GM12878 (cell line): ENCODE results near the gene APOO. TPM values are rescaled to one million over a fixed set of nuclear protein-coding genes. Genes with fewer than 3 reads are reported as not detected.

Experiments
- ATAC-seq: fragments of 200-7000 bp; cut with Tn5 transposase; 3 replicates; pipeline ENCODE4 v1.9.1; 2020; ENCODE audit warnings: mild to moderate bottlenecking, moderate library complexity
- BruUV-seq: library from RNA; stranded (reverse); fragments of 400-500 nt; replicated peaks from 2 replicates; lab custom pipeline; 2021; lab: Mats Ljungman, UMichigan
- CTCF ChIA-PET: fragments of 300-600 bp; sonication (Branson Sonifier 250); formaldehyde crosslinking; extraction: SDS; loops from one replicate; lab custom pipeline; 2021; ENCODE audit warnings: inconsistent platforms; lab: Yijun Ruan, JAX
- POLR2A ChIA-PET: fragments of 350-600 bp; formaldehyde crosslinking; extraction: SDS; loops from one replicate; lab custom pipeline; 2021; ENCODE audit warnings: inconsistent platforms; lab: Charles Lee
- RAD21 ChIA-PET: fragments of 300-600 bp; sonication (Branson Sonifier 250); formaldehyde crosslinking; loops from one replicate; lab custom pipeline; 2023; ENCODE audit warnings: antibody characterized with exemption; ENCODE audit not compliant: unreplicated experiment; lab: Charles Lee
- SMC1A ChIA-PET: fragments of 300-600 bp; sonication (Branson Sonifier 250); formaldehyde crosslinking; loops from one replicate; lab custom pipeline; 2023; ENCODE audit not compliant: unreplicated experiment, uncharacterized antibody; lab: Charles Lee
- DNase-seq: peaks from one replicate; pipeline ENCODE4 v3.0.0-alpha.2; 2011; ENCODE audit warnings: low read depth, low spot score
- FAIRE-seq: peaks from 3 replicates; lab custom pipeline; 2011; peaks lifted over from hg19 to GRCh38; lab: Jason Lieb, UNC
- H2AFZ ChIP-seq: 2 replicates; pipeline ENCODE4 v1.6.0; 2011; ENCODE audit warnings: low read depth, low read length, control low read depth; ENCODE audit not compliant: control insufficient read depth
- H3K27ac ChIP-seq: 2 replicates; pipeline ENCODE4 v1.5.1; 2011; ENCODE audit warnings: control low read depth; ENCODE audit not compliant: control insufficient read depth, insufficient read depth
- H3K27me3 ChIP-seq, 2 experiments: replicated peaks in 1 of 2; 2 replicates each; pipeline versions ENCODE4 v1.6.0 to v1.6.1; 2011; ENCODE audit warnings: low read length in 1 of 2; ENCODE audit not compliant: control insufficient read depth in 2 of 2, insufficient read depth in 2 of 2
- H3K36me3 ChIP-seq, 2 experiments: 2 replicates each; pipeline ENCODE4 v1.5.1; 2011; ENCODE audit warnings: low read length in 1 of 2; ENCODE audit not compliant: control insufficient read depth in 2 of 2, insufficient read depth in 2 of 2
- H3K4me1 ChIP-seq: 2 replicates; pipeline ENCODE4 v1.6.1; 2011; ENCODE audit warnings: mild to moderate bottlenecking, low read length, moderate library complexity, mixed read lengths; ENCODE audit not compliant: control insufficient read depth, insufficient read depth
- H3K4me2 ChIP-seq: 2 replicates; pipeline ENCODE4 v1.6.0; 2011; ENCODE audit warnings: control low read depth; ENCODE audit not compliant: control insufficient read depth, insufficient read depth
- H3K4me3 ChIP-seq: fragments of 200-600 bp; sonication (generic); 2 replicates; pipeline ENCODE4 v1.5.1; 2016
- H3K79me2 ChIP-seq: 2 replicates; pipeline ENCODE4 v1.6.0; 2011; ENCODE audit warnings: low read length; ENCODE audit not compliant: control insufficient read depth, insufficient read depth
- H3K9ac ChIP-seq: 2 replicates; pipeline ENCODE4 v1.8.0; 2011; ENCODE audit warnings: low read length, control low read depth, mixed read lengths; ENCODE audit not compliant: control insufficient read depth, insufficient read depth
- H3K9me3 ChIP-seq: replicated peaks from 3 replicates; pipeline ENCODE4 v1.5.1; 2011; ENCODE audit warnings: mild to moderate bottlenecking, low read length; ENCODE audit not compliant: control insufficient read depth, insufficient read depth
- H4K20me1 ChIP-seq: 2 replicates; pipeline ENCODE4 v1.6.0; 2011; ENCODE audit not compliant: control insufficient read depth, insufficient read depth
- CREM ChIP-seq: IDR thresholded peaks from 2 replicates; pipeline ENCODE4 v1.6.1; 2014; ENCODE audit warnings: antibody characterized with exemption, low read depth
- GATAD2B ChIP-seq: fragments of 450-650 bp; conservative IDR thresholded peaks from 2 replicates; pipeline ENCODE4 v1.6.1; 2017; ENCODE audit warnings: low read depth, mild to moderate bottlenecking, moderate library complexity
- HSF1 ChIP-seq: fragments of 150-350 bp; IDR thresholded peaks from 2 replicates; pipeline ENCODE4 v1.6.1; 2014; ENCODE audit warnings: mild to moderate bottlenecking, low read depth, low read length
- IKZF1 ChIP-seq: fragments of 450-650 bp; conservative IDR thresholded peaks from 2 replicates; pipeline ENCODE4 v1.6.1; 2017; ENCODE audit warnings: antibody characterized with exemption, mild to moderate bottlenecking
- KAT2A ChIP-seq: conservative IDR thresholded peaks from 2 replicates; pipeline ENCODE4 v1.6.1; 2011; ENCODE audit warnings: low read depth, low read length; ENCODE audit not compliant: control insufficient read depth
- MEF2A ChIP-seq: IDR thresholded peaks from 2 replicates; pipeline ENCODE4 v1.6.1; 2011; ENCODE audit warnings: low read depth, mild to moderate bottlenecking, low read length, moderate library complexity; ENCODE audit not compliant: insufficient read depth
- NFYB ChIP-seq: IDR thresholded peaks from 2 replicates; pipeline ENCODE4 v1.6.1; 2011; ENCODE audit warnings: low read depth, mild to moderate bottlenecking, low read length, improper control_type of control experiment, moderate library complexity; ENCODE audit not compliant: insufficient read depth
- NRF1 ChIP-seq: conservative IDR thresholded peaks from 2 replicates; pipeline ENCODE4 v1.6.1; 2011; ENCODE audit warnings: mild to moderate bottlenecking, low read depth, low read length, improper control_type of control experiment
- PAX8 ChIP-seq: fragments of 450-650 bp; IDR thresholded peaks from 2 replicates; pipeline ENCODE4 v1.6.1; 2017; ENCODE audit warnings: mild to moderate bottlenecking, moderate library complexity
- RAD21 ChIP-seq: IDR thresholded peaks from 2 replicates; pipeline ENCODE4 v1.6.1; 2011; ENCODE audit warnings: mild to moderate bottlenecking, low read depth, low read length, moderate library complexity; ENCODE audit not compliant: insufficient read depth
- YBX1 ChIP-seq: fragments of 450-650 bp; IDR thresholded peaks from 2 replicates; pipeline ENCODE4 v1.6.1; 2016; ENCODE audit warnings: antibody characterized with exemption
- ZBTB4 ChIP-seq: fragments of 450-650 bp; formaldehyde crosslinking; IDR thresholded peaks from 2 replicates; pipeline ENCODE4 v1.4.0; 2022; ENCODE audit warnings: mild to moderate bottlenecking, moderate library complexity
- ZNF217 ChIP-seq: fragments of 450-650 bp; IDR thresholded peaks from 2 replicates; pipeline ENCODE4 v1.6.1; 2017; ENCODE audit warnings: antibody characterized with exemption, mild to moderate bottlenecking
- WGBS: methylation state at CpG from one replicate; pipeline ENCODE4 v1.1.6; 2016; ENCODE audit warnings: low lambda C conversion rate; ENCODE audit not compliant: insufficient replicate concordance, insufficient coverage; ENCODE audit errors: missing lambda C conversion rate; 5-methylcytosine and 5-hydroxymethylcytosine counted together
- in situ Hi-C: fragments of 300-500 bp; cut with MboI; formaldehyde crosslinking; loops from 9 replicates; pipeline ENCODE4 v1.14.3; 2018; ENCODE audit warnings: mixed read lengths
- intact Hi-C: fragments of 100-400 bp; cut with micrococcal nuclease; formaldehyde crosslinking; loops from one replicate; pipeline ENCODE4 v1.14.2; 2022; ENCODE audit not compliant: unreplicated experiment
- polyA plus RNA-seq, 11 experiments: library from polyadenylated mRNA; depleted of rRNA in 4 of 11; unstranded in 6 of 11; stranded (reverse) in 5 of 11; fragments of >200 nt; fragmentation: Nextera tagmentation in 4 of 11; fragmentation: Illumina TruSeq in 1 of 11; extraction: Ambion mirVana in 4 of 11; extraction: Trizol in 1 of 11; gene quantifications; 1 replicate in 1 of 11; 2 replicates in 10 of 11; pipeline versions ENCODE4 v1.2.1 to v1.2.3, GENCODE V29; 2011 to 2016; ENCODE audit warnings: inconsistent platforms in 2 of 11, missing spikeins in 2 of 11, low read depth in 1 of 11
- total RNA-seq, 4 experiments: library from RNA; depleted of rRNA in 3 of 4; stranded (reverse); fragments of >200 nt in 3 of 4; fragmentation: Illumina TruSeq in 1 of 4; extraction: Trizol in 1 of 4; gene quantifications; 2 replicates each; pipeline versions ENCODE4 v1.2.1 to v1.2.3, GENCODE V29; 2013 to 2021

The APOO gene
- total and polyA plus RNA-seq, 10 of the 15 experiments (the other 5 are each of a cell fraction or from before 2014, with no cell fraction given): 20.7 to 68.7 (median 35.5) TPM

- peak; percentile 27; the same call in 1 of the 2 replicates for TF ChIP-seq RAD21
These were observed 12.1 kb upstream of the APOO start (continued) for GRCh38 chrX:23919706-23920320.

GRCh38 chrX:23919148-23919547, 11.4 kb upstream of the APOO start:
- ATAC-seq: no peak
- no peak overlapping the region for H3K4me3 ChIP-seq
- no peaks in the 10 kb centered on the region; the same call in 2 of the 3 replicates for H3K9me3 ChIP-seq
- ChIA-PET SMC1A (no interaction called here), POLR2A (no interaction called here), CTCF (no interaction called here), RAD21 (no interaction called here)
- H2AFZ ChIP-seq: no peak overlapping the region
- BruUV-seq: no TSS peak
- no peak overlapping the region for H3K27ac ChIP-seq
- no peak for DNase-seq
- no peak overlapping the region for H3K9ac ChIP-seq
- H3K4me1 ChIP-seq: no peaks in the 10 kb centered on the region
- in situ Hi-C loops: no loop called here
- intact Hi-C loops: no loop called here
- no peaks in the 10 kb centered on the region for H3K79me2 ChIP-seq
- WGBS: 0% methylated on average over 1 of the region's 1 CpG
- H3K27me3 ChIP-seq: no peaks in the 10 kb centered on the region
- H3K4me2 ChIP-seq: no peak overlapping the region
- H3K36me3 ChIP-seq: no peaks in the 10 kb centered on the region
- H4K20me1 ChIP-seq: no peaks in the 10 kb centered on the region
- FAIRE-seq: no peak
- TF ChIP-seq IKZF1: no peak
- TF ChIP-seq HSF1: no peak
- no peak for TF ChIP-seq GATAD2B
- no peak for TF ChIP-seq KAT2A
- TF ChIP-seq YBX1: no peak
- TF ChIP-seq NRF1: no peak
- no peak for TF ChIP-seq NFYB
- no peak for TF ChIP-seq ZBTB4 (CRISPR knock-in tag)
- no peak for TF ChIP-seq ZNF217
- TF ChIP-seq MEF2A: no peak
- no peak for TF ChIP-seq PAX8
- TF ChIP-seq CREM: no peak
